HuH-7.5 (cell line): ENCODE measurements around the gene SPRED1.

Experiments
- DNase-seq: peaks from one replicate; pipeline ENCODE4 v3.0.0; 2011; ENCODE audit warnings: low spot score

SPRED1 gene

DNA sequence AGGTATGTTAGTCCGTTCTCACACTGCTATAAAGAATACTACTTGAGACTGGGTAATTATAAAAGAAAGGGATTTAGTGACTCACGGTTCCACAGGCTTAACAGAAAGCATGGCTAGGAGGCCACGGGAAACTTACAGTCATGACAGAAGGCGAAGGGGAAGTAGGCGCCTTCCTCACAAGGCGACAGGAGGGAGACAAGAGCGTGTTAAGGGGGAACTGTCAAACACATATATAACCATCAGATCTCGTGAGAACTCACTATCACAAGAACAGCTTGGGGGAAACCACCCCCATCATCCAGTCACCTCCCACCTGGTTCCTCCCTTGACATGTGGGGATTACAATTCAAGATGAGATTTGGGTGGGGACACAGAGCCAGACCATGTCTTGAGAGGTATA is 30.4 kb downstream of the SPRED1 start:
- no peak for DNase-seq

DNA sequence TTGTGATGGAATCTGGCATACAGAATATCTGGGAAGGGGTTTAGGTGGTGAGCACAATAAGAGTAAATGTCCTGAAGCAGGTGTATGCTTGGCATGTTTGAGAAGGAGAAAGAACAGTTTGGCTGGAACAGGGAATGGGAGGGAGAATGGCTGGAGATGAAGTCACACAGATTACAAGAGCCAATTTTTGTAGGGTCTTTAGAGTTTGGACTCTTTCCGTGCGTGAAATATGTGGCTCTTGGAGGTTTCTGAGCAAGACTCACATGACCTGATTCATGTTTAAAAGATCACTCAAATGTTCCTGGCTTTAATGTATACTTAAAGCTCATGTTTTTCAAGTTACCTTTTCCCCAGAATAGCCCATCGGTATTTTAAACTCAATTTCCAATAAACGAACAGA is 32.8 kb downstream of the SPRED1 start:
- DNase-seq, result no peak

DNA sequence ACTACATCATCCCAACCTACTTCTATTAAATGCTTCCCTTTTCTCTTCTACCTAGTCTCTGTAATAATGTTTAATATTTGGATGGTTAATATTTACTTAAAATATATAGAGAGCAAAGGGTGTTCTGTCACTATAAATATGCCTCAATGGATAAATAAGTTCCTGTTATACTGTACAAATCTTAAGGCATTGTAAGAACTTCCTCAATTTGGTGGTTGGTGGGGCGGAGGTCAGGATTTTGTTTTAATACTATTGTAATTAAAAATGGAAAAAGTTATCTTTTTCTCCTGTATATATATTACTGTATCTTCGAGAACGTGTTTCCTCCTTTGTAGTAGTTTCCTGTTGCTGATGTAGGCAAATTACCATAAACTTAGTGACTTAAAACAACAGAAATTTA is 41.5 kb downstream of the SPRED1 start:
- DNase-seq, result no peak

DNA sequence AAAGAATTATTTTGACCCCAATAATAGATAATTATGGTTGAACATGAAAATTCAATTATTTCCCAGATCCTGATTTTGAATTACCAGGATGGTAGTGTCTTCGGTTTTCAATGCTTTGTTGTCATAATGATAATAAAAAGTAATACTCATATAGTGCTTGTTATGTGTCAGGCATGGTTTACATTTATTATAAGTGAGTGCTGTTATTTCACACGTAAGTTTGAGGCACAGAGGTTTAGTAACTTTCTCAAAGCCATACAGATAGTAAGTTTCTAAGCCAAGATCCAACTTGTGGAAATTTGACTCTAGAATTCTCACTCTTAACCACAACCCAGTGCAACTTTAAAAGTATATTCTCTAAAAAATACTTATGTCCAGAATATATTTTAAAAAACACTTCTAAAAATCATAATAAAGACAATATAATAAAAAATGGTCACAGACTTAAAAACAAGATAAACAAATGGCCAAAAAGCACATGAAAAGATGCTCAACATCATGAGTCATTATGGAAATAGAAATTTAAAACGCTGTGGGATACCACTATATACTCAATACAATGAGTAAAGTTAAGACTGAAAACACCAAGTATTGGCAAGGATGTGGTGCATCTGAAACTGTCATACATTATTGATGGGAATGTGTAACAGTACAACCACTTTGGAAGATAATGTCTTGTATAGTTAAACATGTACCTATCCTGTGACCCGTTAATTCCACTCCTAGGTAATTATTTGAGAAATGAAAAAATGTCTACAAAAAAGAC is 45.2 kb downstream of the SPRED1 start:
- no peak for DNase-seq

DNA sequence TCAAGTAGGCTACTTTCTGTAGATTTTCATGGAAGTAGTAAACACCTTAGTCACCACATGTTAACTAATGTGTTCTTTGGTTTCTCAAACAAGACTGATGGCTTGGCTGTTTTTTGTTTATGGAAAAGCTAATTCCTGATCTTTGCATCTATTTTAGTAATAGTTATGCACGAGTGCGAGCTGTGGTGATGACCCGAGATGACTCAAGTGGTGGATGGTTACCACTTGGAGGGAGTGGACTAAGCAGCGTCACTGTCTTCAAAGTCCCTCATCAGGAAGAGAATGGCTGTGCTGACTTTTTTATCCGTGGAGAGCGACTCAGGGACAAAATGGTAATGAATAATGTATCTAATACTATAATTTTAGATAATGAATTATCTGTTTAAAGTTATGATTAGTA is 46.6 kb downstream of the SPRED1 start:
- no peak for DNase-seq

DNA sequence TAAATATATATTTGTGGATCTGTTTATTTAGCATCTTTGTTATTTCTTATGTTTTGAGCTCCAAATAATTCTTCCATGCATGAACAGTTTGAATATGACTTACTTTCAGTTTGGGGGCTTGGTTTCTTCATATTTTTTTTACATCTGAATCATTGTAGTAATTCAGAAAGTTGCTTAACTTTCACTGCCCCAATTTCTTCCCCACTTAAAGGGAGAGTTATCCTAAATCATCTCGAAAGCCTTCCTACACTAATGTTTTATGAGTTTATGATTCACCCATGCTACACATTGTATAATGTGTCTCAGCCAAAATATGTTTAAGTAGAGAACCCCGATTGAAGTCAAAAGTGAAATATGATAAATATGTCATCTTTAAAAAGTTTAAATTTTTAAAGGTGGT is 47.8 kb downstream of the SPRED1 start:
- no peak for DNase-seq

DNA sequence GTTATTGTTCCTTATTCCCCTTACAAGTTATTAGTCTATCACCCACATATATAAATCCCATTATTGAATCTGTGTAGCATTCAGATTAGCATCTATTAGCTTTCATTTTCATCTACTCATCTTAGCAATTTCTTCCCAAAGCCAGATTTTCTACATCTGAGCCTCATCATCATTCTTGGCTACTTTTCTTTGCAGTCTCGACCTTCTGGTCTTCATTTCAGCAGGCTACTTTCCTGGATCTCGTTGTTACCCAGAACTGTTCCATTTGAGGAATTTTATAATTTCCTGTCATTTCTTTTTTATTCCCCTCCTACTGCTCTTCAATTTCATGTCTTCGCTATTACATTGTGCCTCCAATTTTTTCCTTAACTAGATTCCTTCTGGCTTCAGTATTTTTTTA is 51.8 kb downstream of the SPRED1 start:
- no peak for DNase-seq

DNA sequence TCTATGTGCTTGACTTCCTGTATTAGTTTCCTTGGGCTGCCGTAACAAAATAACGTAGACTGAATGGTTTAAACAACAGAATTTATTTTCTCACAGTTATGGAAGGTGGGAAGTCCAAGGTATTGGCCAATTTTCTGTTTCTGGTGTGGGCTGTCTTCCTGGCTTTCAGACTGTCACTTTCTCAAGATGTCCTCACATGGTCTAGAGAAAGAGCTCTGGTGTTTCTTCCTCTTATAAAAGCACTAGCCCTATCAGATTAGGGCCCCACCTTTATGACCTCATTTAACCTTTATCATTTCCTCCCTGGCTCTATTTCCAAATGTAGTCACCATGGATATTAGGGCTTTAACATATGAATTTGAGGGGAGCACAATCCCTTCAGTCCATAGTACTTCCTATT is 54.6 kb downstream of the SPRED1 start:
- no peak for DNase-seq

DNA sequence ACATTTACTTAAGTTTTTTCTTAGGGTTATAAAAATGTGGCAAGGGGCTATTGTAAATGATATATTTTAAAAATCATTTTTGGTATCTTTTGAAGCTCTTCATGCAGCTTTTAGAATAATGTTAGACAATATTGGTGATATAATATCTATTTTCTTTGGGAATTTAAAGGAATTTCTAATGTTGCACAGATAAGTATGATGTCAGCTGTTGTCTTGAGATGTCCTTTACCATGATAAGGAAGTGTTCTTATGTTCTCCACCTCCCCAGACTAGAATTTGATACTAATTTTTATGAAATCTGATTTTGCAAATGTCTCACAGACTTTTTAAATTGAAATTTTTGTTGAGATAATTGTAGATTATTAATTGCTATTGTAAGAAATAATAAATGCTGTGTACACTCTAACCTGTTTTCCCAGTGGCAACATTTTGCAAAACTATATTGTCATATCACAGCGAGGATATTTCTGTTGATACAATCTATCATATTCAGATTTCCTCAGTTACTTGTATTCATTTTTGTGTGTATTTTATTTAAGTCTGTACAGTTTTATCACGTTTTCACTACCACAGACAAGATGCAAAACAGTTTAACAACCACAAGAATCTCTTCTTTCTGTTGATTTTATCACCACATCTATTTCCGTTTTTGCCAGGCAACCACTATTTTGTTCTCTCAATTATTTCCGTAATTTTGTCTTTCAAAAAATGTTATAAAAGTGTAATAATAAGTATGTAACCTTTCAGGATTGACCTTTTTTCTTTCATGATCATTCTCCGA is 55.4 kb downstream of the SPRED1 start:
- no peak for DNase-seq

DNA sequence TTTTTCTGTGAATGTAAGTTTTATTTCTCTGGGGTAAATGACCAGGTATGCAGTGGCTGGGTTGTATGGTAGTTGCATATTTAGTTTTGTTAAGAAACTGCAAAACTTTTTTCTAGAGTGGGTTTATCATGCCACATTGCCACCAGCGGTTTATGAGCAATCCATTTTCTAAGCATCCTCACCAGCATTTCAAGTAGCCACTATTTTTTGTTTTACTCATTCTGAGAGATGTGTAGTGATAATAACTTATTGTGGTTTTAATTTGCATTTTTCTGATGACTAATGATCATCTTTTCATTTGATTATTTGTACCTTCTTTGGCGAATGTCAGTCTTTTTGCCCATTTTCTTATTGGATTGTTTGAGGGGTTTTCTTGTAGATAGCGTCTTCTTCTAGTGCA is 56.2 kb downstream of the SPRED1 start:
- DNase-seq, result no peak

DNA sequence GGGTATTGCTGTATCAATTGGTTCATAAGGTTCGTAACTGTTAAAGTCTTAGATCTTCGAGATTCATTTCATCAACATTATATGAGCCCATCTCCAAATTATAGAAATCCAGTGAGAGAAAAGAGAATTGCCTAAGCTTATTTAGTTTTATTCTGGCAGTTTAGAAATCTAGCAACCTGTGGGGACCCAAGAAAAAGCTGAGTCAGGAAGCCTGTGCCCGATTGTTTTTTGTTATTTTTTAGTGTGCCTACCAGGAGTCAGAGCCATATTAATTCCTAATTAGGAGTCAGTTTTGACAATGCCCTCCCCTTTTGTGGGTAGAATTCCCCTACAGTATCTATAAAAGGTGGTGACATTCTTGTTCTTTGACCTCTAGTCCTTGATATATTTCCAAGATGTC is 59.6 kb downstream of the SPRED1 start:
- DNase-seq, result no peak

DNA sequence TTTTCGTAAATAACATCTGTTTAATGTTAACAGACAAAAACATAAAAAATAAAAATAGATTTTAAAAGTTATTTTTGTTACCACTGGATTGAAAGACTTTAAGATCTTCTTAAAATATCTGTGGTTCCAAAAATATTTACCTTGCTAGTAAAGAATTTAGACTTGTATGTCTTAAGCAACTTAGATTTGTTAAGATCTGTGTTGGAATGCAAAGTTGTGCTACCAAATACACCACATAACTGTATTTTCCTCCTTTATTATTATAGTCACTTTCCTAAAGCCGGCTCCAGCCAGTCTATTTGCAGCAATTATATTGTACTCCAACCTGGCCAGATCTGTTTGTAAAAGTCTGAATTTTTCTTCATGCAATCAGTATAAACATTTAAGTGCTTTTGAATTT is 63.7 kb downstream of the SPRED1 start:
- no peak for DNase-seq

DNA sequence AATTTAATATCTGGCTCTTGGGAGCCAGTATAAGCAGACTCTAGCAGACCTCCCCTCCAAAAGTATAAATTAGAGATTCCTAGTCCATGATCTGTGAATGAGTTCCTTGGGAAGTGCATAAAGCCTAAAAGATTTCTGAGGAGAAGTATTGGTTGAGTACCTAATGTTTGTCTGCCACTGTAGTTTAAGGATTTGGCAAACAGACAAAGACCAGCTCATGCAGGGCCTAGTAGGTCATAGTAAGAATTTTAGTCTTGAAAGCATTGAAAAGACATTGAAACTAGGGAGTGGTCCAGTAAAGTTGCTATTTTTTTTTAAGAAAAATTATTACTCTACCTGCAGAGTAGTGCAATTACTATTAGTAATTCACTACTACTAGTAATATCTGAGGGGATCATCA is 67.5 kb downstream of the SPRED1 start:
- DNase-seq, result no peak

DNA sequence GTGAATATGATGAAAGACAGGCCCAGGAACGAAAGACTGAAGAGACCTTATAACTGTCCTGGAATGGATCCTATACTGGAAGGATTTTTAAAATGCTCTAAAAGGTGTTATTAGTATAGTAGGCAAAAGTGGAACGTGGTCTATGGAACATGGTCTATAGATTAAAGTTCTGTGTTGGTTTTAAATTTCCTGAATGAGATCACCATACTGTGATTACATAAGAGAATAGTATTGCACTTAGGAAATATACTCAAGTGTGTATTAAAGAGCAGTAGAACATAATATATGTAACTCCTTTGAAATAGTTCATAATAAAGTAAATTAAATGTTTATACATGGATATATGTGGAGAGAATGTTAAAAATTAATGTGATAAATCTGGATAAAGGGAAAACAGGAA is 68.2 kb downstream of the SPRED1 start:
- DNase-seq, result no peak

DNA sequence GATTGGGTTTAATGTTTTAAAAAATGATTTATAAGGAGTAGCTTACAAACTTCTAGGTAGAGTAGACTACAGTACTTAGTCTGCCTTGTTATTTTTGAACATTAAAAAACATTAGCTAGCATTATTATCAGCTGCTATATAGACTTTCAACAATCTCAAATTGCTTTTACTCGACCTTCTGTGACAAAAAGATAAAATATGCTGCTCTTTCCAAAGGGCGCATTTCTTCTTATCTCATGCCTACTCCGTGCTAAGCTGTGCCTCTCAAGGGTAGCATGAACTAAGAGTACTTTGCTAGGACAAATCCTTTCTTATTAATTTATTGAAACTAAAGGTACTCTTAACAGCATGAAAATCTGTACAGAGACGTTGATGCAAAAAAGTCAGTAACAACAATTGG is 71.3 kb downstream of the SPRED1 start:
- DNase-seq, result no peak

DNA sequence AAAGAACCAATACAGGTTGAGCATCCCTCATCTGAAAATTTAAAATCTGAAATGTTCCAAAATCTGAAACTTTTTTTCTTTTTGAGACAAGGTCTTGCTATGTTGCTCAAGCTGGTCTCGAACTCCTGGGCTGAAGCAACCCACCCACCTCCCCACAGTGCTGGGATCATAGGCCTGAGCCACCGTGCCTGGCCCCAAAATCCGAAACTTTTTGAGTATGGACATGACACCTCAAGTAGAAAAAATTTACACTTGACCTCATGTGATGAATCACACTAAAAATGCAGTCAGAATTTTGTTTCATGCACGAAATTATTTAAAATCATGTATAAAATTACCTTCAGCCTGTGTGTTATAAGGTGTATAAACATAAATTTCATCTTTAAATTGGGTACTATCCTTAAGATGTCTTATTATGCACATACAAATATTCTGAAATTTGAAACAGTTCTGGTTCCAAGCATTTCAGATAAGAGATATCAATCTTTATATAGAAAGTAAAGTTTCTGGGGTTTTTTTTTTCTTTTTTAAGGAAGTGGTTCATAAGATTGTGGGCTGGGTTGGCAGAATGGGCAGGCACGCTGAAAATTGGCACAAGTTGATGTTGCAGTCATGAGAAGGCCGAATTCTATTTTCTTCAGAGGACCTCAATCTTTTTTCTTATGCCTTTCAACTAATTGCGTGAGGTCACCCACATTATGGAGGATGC is 72.5 kb downstream of the SPRED1 start:
- no peak for DNase-seq

DNA sequence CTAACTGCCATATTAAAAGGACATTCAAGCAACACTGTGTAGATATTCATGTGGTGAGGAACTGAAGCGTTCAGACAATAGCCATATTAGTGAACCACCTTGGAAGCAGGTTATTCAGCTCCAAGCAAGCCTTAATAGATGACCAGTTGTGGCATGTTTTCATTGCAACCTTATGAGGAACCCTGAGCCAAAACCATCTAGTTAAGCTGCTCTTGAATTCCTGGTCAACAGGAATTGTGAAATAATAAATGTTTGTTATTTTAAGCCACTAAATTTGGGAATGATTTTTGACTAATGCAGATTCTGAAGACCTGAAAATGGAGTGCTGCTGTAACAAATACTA is 73.0 kb downstream of the SPRED1 start:
- no peak for DNase-seq

DNA sequence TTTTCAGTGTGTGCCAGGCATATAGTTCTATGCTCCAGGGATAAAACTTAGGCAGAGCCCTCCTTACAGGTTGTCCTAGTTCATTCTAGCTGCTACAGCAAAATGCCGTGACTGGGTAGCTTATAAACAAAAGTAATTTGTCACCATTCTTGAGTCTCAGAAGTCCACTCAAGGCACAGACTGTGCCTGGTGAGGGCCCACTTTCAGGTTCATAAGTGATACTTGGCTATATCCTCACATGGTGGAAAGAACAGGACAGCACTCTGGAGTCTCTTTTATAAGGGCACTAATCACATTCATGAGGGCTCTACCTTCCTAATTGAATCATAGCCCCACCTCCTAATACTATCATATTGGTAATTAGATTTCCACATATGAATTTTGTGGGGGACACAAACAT is 80.1 kb downstream of the SPRED1 start:
- DNase-seq, result no peak

DNA sequence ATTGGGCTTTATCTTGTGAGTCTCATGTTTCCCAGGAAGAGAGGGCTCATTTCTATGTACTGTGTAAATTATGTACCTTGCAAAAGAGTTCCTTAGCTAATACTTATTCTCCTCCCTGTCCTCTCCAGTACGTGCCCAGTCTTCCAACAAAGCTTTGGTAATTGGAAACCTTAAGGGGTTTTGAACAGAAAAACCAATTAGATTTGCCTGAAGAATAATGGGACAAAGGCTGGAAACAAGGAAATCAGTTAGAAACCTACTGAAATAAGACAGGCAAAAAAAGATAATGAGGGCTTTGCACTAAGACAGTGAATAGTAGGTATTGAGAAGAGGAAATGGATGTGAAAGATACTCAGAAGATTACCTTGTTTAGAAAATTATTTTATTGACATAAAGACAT is 82.5 kb downstream of the SPRED1 start:
- no peak for DNase-seq

DNA sequence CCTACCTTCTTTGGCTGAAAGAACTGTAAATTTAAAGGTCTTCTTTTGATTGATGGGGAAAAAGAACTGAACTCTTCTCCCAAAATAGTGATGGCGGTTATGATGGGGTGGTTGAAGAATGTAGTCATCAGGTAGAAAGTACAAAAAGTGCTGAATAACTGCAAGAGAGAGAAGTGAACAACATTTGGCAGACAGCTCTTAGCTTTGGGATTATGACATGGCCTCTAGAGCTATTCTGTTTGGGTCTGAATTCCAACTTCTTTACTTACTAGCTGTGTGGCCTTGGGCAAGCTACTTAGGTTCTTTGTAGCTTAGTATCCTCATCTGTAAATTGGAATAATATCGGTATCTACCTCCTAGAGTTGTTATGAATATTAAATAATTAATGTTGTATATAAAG is 91.7 kb downstream of the SPRED1 start:
- no peak for DNase-seq

DNA sequence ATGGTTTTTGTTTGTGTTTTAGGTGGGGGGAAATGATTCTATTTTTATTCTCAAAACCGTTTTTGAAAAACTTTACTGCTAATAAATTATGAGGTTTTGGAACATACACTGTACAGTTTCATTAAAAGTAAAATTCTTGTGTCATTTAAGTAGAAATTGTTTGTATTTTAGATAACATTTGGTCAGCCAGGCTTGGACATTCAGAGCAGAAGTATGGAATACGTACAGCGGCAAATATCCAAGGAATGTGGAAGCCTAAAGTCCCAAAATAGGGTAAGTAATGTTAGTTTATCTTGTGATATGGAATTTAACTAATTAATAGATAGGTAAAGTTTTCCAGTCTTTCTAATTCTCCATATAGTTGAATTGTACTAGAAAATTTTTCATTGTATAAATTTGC is 96.6 kb downstream of the SPRED1 start:
- no peak for DNase-seq

DNA sequence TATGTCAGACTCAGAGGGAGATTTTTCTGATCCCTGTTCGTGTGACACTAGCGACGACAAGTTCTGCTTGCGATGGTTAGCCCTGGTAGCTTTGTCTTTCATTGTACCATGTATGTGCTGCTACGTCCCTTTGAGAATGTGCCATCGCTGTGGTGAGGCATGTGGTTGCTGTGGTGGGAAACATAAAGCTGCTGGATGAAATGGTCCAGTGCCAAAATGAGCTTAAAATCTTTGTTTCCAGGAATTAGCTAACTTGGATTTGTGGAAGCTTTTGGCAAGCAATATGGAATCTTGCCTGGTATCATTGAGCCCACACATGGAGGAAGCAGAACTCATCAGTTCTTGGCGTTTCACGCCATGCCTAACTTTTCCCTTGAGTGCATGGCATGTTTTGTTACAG is 98.8 kb downstream of the SPRED1 start:
- DNase-seq, result no peak

DNA sequence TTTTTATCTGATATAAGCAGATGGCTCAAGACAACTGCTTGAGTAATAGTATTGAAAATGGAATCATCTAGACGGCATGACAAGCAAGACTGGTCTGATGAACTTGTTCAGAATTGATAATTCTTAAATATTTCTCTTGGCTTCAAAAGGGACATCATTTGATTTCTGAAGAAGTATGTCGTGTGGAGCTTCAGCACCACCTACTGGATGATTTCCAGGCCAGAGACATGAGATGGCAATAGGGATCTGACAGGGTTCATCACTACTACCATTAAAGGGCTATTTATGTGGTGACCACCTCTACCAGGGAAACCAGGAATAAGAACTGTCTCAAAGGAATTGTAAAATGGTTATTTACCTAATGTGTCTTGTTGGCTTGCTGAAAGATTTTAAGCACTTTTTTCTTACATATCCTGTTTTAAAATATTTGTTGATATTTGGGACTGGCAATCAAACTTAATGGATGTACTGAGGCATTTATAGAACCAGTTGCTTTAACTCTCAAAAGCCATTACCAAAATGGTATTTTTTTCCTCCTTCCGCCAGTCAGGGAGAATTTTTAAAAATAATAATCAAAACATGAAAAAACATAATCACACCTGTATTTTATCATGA is 101.8 kb downstream of the SPRED1 start:
- DNase-seq, result peak; percentile 10
